ENCODE measurements around the gene MBD6.
A peak's percentile ranks its signal among the peaks of the same experiment; 100 is the strongest.

Gene MBD6

DNA sequence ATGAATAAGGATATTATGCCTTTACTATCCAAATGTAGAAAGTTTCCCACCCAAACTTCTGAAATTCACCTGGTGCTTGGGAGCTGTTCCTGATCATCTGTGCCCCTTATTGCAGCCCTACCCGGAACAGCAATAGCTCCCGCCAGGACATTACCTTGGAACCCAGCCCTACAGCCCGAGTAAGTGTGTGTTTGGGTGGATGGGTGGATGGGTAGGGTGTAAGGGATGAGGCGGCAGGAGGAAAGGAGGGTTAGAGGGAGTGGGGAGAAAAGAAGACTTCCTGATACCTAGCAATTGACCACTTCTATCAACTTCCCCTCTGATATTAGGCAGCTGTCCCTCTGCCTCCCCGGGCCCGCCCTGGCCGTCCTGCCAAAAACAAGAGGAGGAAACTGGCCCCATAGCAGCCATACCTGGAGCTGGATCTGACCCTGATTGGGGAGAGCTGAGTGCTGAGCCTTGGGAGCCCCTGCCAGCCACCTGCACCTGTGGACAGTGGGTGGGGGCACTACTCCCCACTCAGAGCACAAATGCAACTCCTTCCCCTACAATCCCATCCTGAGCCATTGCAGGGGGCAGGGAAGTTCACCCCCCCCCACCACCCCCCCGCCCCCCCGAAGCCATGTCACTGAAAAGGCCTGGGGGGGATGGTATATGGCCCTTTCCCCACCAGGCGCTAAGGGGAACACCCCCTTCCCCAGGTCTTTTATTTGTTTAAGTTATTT is 6.4 kb downstream of the MBD6 start:
- DNase-seq (ENCODE audit: low spot score), result no peak

DNA sequence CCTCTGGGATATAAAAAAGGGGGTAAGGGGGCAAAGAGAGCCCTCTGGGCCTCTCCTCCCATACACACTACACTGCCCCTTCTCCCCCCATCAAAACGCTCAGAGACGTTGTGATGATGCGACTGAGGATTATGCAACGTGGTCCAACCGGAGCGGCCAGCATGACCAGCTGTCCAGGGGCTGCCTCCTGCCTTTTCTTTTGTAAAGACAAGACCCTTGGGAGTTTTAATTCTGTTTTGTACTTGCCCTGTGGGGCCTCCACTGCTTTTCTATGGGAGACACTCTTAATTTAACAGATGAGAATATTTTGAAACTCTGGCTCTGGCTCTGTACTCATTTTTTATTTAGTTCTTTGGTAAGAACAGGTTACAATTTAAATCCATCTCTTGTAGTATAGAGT is 7.2 kb downstream of the MBD6 start:
- no peak for DNase-seq (ENCODE audit: low spot score)

DNA sequence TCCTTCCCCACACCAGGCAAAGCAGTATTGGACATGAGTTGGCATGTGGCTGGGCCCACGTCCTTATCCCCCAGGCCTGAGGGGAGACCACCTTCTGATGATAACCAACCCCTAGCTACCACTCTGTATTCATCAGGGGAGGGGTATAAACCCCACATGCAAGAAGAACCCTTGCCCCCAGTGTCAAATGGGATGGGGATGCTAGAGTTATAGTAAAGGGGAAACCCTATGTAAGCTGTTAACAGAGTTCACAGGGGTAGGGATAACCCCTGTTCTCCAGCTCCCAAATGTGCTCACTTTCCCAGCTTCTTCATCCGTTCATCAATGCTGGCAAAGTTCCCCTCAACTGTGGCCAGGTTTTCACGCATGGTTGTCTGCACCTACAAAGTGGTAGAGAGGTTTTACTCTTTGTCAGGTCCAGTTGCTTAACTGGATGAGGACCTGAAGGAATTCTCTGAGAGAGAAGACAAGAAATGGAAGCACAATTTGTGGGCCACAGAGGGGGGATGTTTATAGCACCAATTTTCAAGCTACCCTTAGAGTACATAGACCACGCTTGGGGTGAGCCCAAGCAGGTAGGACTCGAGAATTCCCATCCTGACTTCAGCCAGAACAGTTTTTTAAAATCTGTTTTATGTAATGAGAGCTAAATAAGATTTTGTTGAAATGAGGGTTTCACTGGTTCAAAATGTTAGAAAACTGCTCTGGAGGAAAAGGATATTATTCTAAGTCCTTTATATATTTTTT is 7.9 kb downstream of the MBD6 start:
- DNase-seq (ENCODE audit: low spot score), result no peak

DNA sequence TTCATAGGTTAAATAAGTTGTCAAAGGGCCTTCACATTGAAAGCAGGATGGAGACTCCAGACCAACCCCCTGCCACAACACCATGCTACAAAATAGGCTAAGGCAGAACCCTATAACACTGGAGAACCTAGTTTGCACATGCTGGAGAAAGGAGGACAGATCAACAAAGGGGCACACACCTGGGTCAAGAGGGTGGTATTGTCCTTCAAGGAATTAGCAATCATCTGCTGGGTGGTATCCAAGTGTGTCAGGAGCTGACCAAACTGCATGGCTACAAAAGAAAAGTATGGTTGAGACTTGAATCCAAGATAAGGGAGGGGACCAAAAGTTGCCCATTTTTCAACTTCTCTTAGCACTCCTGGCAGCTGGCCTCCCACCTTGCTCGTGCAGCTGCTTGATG is 9.2 kb downstream of the MBD6 start:
- DNase-seq (ENCODE audit: low spot score), result no peak

DNA sequence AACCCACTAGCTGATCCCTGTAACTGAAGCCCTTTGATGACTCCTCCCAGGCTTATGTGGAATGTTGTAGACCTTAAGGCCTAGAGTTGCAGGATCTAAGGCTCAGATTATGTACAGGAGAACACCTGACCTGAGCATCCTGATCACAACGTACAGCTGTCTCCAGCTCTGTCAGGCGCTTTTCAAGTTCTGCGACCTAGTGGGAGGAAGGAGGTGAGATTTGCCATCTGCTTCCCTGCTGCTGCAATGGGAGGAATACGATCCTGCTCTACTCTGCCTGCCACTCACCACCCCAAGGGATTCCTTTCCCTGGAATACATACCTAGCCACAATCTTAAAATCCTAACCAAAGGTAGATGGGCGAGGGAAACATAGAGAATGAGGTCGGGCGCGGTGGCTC is 10.5 kb downstream of the MBD6 start:
- no peak for DNase-seq (ENCODE audit: low spot score)

DNA sequence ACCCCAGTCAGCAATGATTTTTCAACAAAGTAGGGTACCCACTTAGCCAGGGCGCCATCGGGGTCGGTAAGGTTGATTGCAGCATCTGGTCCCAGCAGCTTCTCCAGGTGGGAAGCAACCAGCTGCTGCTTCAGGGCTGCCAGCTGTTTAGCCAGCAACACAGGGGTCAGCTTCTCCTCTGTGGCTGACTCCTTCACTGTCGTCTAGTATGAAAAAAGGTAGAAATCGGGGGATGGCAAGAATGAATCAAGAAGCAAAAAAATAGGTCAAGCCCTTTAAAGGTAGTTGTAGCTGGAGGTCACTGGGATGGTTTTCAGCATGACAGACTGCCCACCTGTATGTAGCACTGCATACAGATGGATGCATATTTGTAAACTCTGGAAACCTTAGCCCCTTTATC is 11.6 kb downstream of the MBD6 start:
- DNase-seq (ENCODE audit: low spot score), result no peak

DNA sequence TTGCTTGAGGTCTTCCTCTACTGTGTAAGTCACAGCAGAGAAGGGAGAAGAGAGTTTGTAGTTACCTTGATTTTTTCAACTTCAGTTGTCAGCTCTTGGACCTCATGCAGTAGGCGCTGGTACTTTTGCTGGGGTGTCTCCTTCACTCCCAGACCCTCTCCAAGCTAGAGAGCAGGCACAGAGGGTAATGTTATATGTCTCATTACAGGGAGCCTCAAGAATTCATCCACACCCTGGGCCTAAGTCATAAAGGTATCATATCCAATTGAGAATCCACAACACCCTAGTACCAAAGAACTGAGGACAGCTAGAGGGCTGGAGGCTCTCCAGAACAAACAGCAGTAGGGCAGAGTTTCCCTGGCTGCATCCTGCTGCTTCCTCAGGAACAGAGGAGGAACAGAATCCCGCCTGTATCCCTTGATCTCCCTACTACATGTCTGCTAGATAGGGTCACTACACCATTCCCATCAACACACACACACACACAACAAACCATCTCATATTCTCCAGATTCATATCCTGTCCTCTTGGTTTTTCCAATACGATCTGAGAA is 12.4 kb downstream of the MBD6 start:
- no peak for DNase-seq (ENCODE audit: low spot score)

DNA sequence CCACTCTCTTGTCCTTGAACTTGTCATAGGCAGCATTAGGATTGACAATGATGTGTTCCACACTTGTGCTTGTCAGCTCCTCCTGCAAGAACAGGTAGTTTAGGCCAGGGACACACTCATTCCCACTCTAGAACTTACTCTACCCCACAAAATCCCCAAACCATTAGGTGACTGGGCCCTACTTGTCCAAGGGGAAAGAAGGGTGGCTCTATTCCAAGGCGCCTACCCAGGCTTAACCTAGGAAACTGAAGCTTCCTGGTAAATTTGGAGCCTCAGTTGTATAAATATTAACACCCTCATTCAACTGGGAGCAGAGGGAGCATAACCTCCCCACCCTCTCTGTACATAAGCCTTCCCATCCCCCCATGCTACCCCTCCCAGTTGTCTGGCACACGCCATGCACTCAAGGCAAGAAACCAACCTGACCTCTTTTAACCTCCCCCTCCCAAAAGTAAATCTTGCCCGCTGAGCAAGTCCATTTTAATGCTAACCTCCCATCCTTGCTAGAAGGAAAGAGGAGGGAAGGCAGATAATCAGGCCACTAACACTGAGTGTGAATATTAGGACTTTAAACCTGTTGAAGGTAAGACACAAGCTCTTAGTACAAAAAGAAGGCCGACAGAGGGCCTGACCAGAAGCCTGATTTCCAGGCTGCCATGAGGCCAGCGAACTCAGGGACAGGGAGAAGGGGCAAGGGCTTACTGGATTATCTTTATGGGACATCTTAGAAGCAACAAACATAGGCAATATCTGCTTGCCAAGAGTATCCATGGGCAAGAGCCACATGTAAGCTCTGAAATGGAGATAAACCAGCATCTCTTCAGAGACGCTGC is 13.4 kb downstream of the MBD6 start:
- no peak for DNase-seq (ENCODE audit: low spot score)

DNA sequence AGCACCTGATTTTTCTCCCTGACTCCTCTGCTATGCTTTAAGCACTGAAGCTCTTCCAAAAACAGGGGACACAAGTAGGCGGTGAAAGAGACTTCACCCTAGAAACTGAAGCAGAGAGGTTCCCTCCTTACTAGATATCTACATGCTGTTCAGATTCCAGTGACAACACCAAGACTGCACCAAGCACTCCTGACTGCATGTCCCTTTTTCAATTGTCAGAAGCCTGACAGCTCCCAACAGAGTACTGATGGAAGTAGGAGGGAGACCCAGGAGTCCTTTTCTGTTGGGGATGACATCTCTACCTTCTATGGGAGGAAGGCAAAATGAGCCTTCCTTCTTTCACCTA is 13.9 kb downstream of the MBD6 start:
- no peak for DNase-seq (ENCODE audit: low spot score)

DNA sequence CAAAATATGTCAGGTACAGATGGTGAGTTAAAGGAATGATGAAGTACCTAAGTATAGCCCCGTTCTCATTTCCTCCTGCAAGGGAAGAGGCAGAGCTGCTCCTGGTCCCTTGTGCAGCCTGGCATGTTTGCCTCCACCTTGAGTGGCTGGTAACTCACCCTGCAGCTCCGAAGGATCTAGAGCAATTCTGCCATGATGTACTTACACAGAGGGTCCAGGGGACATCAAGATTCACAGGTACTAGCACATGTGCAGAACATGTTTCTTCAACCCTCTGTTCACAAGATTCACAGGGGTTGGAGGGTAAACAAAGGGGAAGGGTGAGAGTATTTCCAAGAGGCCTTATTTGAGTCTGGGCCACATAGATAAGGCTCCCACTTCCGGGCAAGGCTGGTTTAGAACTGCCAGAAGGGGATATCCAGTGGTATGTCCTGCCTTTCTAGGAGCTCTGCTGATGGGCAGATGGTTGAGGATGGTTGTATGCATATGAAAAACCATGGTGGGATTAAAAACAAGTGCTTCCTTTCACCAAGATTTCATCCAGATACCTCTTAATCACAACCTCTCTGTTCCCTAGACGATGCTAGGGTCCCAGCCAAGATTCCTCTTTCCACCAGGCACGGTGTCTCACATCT is 16.6 kb downstream of the MBD6 start:
- DNase-seq (ENCODE audit: low spot score), result no peak

DNA sequence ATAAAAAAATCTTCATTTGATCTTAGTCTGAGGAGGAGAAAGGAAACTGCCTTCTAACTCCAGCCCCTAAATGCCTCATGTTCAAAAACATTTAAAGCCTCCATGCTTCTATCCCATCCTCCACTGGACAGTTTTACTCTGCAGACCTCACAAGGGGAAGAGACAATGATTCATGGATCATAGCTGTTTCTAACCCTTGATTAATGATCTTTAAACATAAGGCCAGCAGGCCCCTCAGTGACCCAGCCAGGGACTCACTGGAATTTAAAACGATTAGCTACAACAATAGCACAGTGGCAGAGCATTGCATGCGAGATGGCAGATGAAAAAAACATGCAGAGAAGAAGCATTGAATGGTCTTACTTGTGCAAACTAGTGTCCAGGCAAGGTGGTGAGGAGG is 18.4 kb downstream of the MBD6 start:
- DNase-seq (ENCODE audit: low spot score), result no peak

DNA sequence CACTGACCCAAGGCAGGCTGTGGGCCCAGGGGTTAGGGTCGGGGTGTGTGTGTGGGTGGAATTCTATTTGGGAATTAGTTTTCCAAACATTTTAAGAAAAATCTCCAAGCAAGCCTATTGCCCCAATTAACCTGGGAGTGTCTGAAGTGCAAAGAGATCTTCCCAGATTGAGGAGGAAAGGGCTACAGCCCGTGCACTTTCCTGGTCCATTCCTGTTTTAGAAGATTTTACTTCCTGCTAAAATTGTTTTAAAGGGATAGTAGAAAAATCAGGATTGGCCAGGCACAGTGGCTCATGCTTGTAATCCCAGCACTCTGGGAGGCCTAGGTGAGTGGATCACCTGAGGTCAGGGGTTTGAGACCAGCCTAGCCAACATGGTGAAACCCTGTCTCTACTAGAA is 19.1 kb downstream of the MBD6 start:
- DNase-seq (ENCODE audit: low spot score), result no peak

DNA sequence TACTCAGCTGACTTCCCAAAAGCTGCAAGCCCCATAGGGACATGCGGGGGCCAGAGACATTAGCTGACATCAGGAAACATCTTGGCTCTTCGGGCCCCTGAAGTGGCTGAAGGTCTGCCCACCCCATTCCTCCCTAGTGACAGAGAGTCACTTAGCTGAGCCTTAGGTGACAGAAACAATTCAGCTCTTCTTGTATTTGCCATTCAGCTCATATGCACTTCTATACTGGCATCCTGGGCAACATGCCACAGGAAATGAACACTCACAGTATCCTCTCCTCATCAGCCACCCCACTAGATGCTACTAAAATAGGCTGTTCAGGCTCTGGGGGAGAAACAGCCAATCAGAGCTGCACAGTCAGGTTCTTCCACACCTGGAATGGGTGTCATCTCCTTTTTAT is 21.0 kb downstream of the MBD6 start:
- no peak for DNase-seq (ENCODE audit: low spot score)

DNA sequence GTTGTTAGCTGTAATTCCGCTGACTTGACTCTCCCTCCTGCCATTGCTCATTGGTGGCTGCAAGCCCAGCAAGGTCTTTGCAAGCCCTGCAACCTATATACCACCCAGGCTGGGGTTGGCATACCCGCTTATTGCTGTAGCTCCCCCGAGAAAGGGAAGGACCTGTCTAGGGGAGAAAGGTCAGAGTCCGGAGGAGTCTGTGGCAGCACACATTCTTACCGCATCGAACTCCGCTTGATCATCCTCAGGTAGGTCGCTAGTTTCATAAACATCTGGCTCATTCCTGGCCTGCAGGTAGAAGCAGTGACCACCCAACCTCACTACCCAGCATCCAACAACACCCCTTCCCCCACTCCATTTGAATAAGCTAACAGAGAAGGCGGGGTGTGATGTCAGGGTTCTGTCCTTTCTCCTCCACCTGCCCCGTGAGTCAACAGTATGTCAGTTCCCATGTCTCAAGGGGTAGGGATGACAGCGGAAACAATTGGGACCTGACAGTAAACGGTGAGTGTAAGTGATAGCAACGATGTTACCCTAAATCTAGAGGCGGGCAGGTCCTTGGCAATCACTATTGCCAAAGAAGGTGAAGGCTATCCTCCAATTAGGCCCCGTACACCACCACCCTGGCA is 23.3 kb downstream of the MBD6 start:
- no peak for DNase-seq (ENCODE audit: low spot score)

DNA sequence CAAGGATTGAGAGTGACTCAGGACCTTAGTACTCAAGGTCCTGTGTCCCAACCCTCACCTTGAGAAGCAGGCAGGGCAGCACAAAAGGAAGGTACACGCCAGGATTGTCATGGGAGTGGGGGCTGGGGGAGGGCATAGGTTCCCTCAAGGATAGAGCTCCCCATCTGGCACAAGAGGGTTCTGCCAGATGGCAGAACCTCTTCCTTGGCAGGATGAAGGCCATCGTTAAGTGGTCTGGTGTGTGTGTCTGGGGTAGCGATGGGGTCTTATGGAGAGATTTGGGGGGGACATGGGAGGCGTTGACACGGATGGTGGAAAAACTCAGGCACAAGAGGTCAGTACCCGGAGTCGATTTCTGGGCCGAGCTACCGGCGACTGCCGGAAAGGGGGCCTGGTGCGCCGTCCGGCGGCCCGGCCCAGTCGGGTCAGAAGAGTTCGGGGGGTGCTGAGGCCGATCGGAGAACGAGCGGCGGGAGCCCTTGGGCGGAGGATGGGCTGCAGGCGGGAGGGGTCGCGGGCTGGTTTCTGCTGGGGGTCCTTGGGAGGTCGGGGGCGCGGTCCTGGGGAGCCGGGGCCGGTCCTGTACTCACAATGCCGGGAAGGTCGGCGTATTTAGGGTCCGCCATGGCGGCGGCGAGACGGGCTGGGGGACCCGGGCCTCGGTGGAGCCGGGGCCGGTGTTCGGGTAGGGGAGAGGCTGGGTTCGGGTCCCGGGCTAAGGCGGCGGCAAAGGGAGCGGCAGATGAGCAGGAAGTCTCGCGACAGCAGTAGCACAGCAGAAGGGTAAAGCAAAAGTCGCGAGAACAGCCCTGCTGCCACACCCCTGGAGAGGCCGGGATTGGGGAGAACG is 24.0 kb downstream of the MBD6 start, which contains the start of gene DCTN2:
Gene DCTN2 (minus strand): TSS at position 755 of the 850 bp plus-strand sequence. CDS start 129 bp downstream, at position 626.
- peak; percentile 95 for DNase-seq (ENCODE audit: low spot score)

DNA sequence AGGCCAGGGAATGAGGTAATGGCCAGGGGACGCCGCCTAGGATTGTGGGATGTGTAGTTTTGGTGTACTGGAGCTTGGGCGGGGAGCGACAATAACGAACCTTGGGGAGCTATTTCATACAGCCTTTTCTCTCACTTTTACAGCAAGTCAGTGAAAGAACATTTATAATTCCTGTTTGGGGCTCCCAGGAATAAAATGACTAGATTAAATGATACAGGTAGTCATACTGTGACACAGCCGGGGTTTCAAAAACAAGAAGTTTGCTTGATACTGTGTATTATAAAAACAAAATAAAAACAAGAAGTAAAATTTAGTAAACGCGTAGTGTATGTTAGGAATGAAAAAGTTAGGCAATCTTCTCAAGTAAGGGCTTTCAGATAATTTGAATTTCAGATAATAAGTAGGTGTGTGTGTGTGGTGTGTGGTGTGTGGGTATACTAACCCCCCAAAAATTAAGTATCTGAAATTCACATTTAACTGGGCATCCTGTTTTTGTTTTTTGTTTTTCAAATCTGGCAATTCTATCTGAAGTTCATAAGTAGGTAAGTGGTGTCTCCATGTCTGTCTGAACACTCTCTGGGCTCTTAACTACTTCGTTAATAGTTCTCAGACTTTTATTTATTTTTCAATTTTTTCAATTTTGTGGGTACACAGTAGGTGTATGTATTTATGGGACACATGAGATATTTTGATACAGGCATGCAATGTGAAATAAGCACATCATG is 24.8 kb downstream of the MBD6 start:
- DNase-seq (ENCODE audit: low spot score), result no peak

DNA sequence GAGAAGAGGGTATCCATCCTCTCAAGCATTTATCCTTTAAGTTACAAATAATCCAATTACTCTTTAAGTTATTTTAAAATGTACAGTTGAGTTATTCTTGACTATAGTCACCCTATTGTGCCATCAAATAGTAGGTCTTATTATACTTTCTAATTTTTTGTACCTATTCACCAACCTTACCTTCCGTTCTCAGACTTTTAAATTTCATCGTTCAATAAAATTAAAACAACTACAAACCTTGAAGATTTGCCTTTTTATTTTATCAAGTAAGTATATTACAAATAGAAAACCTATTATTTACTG is 25.3 kb downstream of the MBD6 start:
- no peak for DNase-seq (ENCODE audit: low spot score)

DNA sequence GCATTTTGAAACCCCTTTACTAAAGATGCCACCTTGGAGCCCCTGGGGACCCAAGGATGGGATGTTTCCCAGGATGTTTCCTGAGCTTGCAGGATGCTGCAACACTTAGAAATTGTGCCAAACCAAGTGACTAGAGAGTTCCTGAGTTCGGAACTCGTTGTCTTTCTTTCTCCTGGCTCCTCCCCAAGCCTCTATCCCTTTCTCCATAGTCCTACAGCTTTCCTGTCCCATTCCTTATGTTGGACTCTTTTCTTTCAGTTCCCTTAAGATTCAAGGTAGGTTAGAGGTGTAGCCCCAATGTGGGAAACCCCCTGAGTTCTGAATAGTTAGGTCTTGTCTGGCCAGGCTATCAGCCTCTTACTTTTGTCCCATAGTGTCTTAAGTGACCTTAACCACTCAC is 25.9 kb downstream of the MBD6 start:
- no peak for DNase-seq (ENCODE audit: low spot score)

DNA sequence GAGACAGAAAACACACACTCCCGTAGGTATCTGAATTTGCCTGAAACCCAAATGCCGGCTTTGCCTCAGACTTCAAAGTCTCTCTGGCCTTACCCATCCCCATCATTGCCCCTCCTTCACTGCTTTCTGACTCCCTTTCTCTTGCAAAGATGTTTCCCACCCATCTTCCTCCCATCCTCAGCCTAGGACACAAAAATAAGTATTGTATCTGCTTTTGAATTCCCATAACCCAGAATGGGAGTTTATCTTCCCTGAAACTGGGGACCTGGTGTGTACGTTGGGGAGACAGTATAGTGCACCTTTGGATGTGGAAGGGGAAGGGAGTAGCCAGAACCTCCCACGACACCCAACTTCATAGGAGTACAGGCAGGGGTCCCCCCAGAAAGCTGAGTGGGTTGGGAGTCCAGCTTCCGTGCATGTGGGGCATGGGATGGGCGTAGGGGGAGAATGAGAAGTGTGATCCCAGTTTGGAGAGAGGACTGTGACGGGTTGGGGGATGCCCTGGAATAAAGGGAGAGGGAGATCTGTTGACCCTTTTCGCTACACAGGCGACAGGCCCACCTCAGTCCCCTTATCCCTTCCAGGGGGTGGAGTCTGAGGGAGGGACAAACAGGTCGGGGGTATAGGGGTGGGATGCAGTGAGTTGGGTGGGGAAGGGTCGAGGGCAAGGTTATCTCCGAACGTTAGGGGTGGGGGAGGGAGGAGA is 26.7 kb downstream of the MBD6 start:
- DNase-seq (ENCODE audit: low spot score), result peak; percentile 19
